Pons (tissue), 1 donor: ENCODE measurements around the gene ATP11A.
A peak's percentile ranks its signal among the peaks of the same experiment; 100 is the strongest.
"Not testable (repeated sequence)": the region's sequence is repeated elsewhere in the genome, so short reads cannot be mapped to it uniquely, and the experiment has no call there.

Experiments
- DNase-seq: peaks from one replicate; pipeline ENCODE4 v3.0.0-alpha.2; 2016; ENCODE audit warnings: low spot score

Gene ATP11A

GRCh38 chr13:112840472-112841302 lies 150.8 kb downstream of the ATP11A start:
- no peak for DNase-seq

GRCh38 chr13:112841303-112842015 lies 151.6 kb downstream of the ATP11A start:
- DNase-seq = not testable (repeated sequence)

GRCh38 chr13:112842343-112842856 lies 152.6 kb downstream of the ATP11A start:
- no peak for DNase-seq

GRCh38 chr13:112842931-112843391 lies 153.1 kb downstream of the ATP11A start:
- no peak for DNase-seq

GRCh38 chr13:112843392-112844111 lies 153.7 kb downstream of the ATP11A start:
- no peak for DNase-seq

GRCh38 chr13:112844411-112844810 lies 154.6 kb downstream of the ATP11A start:
- DNase-seq = no peak

GRCh38 chr13:112844879-112845278 lies 155.0 kb downstream of the ATP11A start:
- no peak for DNase-seq

- no peak for DNase-seq
These were observed 155.8 kb downstream of the ATP11A start for GRCh38 chr13:112845511-112846144.

- no peak for DNase-seq
These were observed 156.7 kb downstream of the ATP11A start for GRCh38 chr13:112846411-112847115.

- DNase-seq = peak; percentile 33
These were observed 159.7 kb downstream of the ATP11A start for GRCh38 chr13:112849500-112849899.

GRCh38 chr13:112850273-112850672 lies 160.4 kb downstream of the ATP11A start:
- DNase-seq = no peak

- no peak for DNase-seq
These were observed 161.5 kb downstream of the ATP11A start for GRCh38 chr13:112851107-112852038.

GRCh38 chr13:112852392-112852791 lies 162.6 kb downstream of the ATP11A start:
- no peak for DNase-seq

GRCh38 chr13:112852808-112853207 lies 163.0 kb downstream of the ATP11A start:
- no peak for DNase-seq

- no peak for DNase-seq
These were observed 164.5 kb downstream of the ATP11A start for GRCh38 chr13:112854321-112854720.

GRCh38 chr13:112855859-112856258 lies 166.0 kb downstream of the ATP11A start:
- no peak for DNase-seq

- DNase-seq = no peak
These were observed 168.2 kb downstream of the ATP11A start for GRCh38 chr13:112857914-112858490.

GRCh38 chr13:112859128-112859816 lies 169.4 kb downstream of the ATP11A start:
- DNase-seq = no peak

GRCh38 chr13:112859817-112860190 lies 170.0 kb downstream of the ATP11A start:
- DNase-seq = peak; percentile 6
